AG08396 (cell line): ENCODE measurements around the gene KIRREL3.

Source experiments
- DNase-seq: peaks from one replicate; pipeline ENCODE4 v3.0.0; 2012; ENCODE audit warnings: low spot score, mixed read lengths

KIRREL3 gene

GRCh38 chr11:126601550-126602215 lies 398.9 kb downstream of the KIRREL3 start:
- DNase-seq = no peak

GRCh38 chr11:126601136-126601535 lies 399.4 kb downstream of the KIRREL3 start:
- no peak for DNase-seq

- no peak for DNase-seq
Measured at GRCh38 chr11:126599217-126599897, 401.2 kb downstream of the KIRREL3 start.

GRCh38 chr11:126598344-126599216 lies 402.0 kb downstream of the KIRREL3 start:
- no peak for DNase-seq

GRCh38 chr11:126597041-126597440 lies 403.5 kb downstream of the KIRREL3 start:
- no peak for DNase-seq

- DNase-seq = no peak
Measured at GRCh38 chr11:126596474-126596873, 404.1 kb downstream of the KIRREL3 start.

- DNase-seq = no peak
Measured at GRCh38 chr11:126595560-126595959, 405.0 kb downstream of the KIRREL3 start.

- DNase-seq = no peak
Measured at GRCh38 chr11:126594921-126595367, 405.6 kb downstream of the KIRREL3 start.

GRCh38 chr11:126592496-126593410 lies 407.8 kb downstream of the KIRREL3 start:
- DNase-seq = no peak

GRCh38 chr11:126591966-126592489 lies 408.5 kb downstream of the KIRREL3 start:
- no peak for DNase-seq

- DNase-seq = no peak
Measured at GRCh38 chr11:126589492-126589803, 411.1 kb downstream of the KIRREL3 start.

- DNase-seq = no peak
Measured at GRCh38 chr11:126588630-126589491, 411.7 kb downstream of the KIRREL3 start.

- DNase-seq = no peak
Measured at GRCh38 chr11:126587541-126587940, 413.0 kb downstream of the KIRREL3 start.

- DNase-seq = peak; percentile 82
Measured at GRCh38 chr11:126585774-126586491, 414.6 kb downstream of the KIRREL3 start.

GRCh38 chr11:126585388-126585773 lies 415.2 kb downstream of the KIRREL3 start:
- DNase-seq = no peak

- no peak for DNase-seq
Measured at GRCh38 chr11:126583594-126584427, 416.8 kb downstream of the KIRREL3 start.

GRCh38 chr11:126583101-126583500 lies 417.5 kb downstream of the KIRREL3 start:
- no peak for DNase-seq

- no peak for DNase-seq
Measured at GRCh38 chr11:126581871-126582648, 418.5 kb downstream of the KIRREL3 start.
